Measurements from ENCODE around the gene HBZ. TPM values are rescaled to one million over a fixed set of nuclear protein-coding genes. Genes with fewer than 3 reads are reported as not detected.

HBZ gene
- total and polyA plus RNA-seq, 9 of the 15 experiments (the other 6 are each of a cell fraction or from before 2014, with no cell fraction given) = 58.0 to 610 (median 113) TPM

GRCh38 chr16:181565-182021 lies 29.1 kb downstream of the HBZ start (continued):
- TF ChIP-seq RBM34 (IDR thresholded peaks at IDR 0.05; ENCODE audit: borderline replicate concordance, insufficient read depth, low read length) (no peak), MAX (CRISPR knock-in tag; IDR thresholded peaks at IDR 0.05) (peak; percentile 4; the same call in 1 of the 2 replicates), THAP7 (CRISPR knock-in tag; IDR thresholded peaks at IDR 0.05) (0 out of 2 replicates have a peak, but pooled peaks have one; percentile 12), NRF1 (conservative IDR thresholded peaks at IDR 0.05 in 1 of 2, IDR thresholded peaks at IDR 0.05 in 1 of 2) (peak; percentile 75 to 80; a peak in 3 of 4 replicates), NKRF (IDR thresholded peaks at IDR 0.05; ENCODE audit: borderline replicate concordance) (no peak), PTRF (tag; IDR thresholded peaks at IDR 0.05) (no peak), POLR2A (conservative IDR thresholded peaks at IDR 0.05) (peak; percentile 25; the same call in 1 of the 2 replicates), RAD21 (CRISPR knock-in tag; conservative IDR thresholded peaks at IDR 0.05 in 1 of 2, IDR thresholded peaks at IDR 0.05 in 1 of 2) (peak; percentile 90 to 95; a peak in 3 of 4 replicates), RBFOX2 (IDR thresholded peaks at IDR 0.05; ENCODE audit: low read depth, low read length) (peak; percentile 29), ZBTB1 (CRISPR knock-in tag; IDR thresholded peaks at IDR 0.05; ENCODE audit: borderline replicate concordance, low read depth) (0 out of 2 replicates have a peak, but pooled peaks have one; percentile 1), SMARCE1 (IDR thresholded peaks at IDR 0.05) (peak; percentile 38; the same call in 1 of the 2 replicates), NUFIP1 (IDR thresholded peaks at IDR 0.05; ENCODE audit: partially characterized antibody) (peak; percentile 0), ESRRB (CRISPR knock-in tag; IDR thresholded peaks at IDR 0.05; ENCODE audit: borderline replicate concordance) (no peak), NCOA1 (IDR thresholded peaks at IDR 0.05; ENCODE audit: low read depth) (no peak), TAF7 (tag; IDR thresholded peaks at IDR 0.05) (no peak), SMC3 (conservative IDR thresholded peaks at IDR 0.05; ENCODE audit: insufficient read depth, low read depth, low read length) (peak; percentile 94; the same call in 1 of the 2 replicates), ATF1 (CRISPR knock-in tag; IDR thresholded peaks at IDR 0.05) (no peak), ATF1 (tag; IDR thresholded peaks at IDR 0.05) (peak; percentile 50; the same call in 1 of the 2 replicates), CTCFL (IDR thresholded peaks at IDR 0.05; ENCODE audit: borderline replicate concordance, insufficient read depth, low read depth, low read length, poor library complexity, severe bottlenecking) (peak; percentile 96), PRMT5 (CRISPR knock-in tag; IDR thresholded peaks at IDR 0.05) (no peak)
